Upper lobe of left lung (tissue), 4 donors: ENCODE measurements around the gene LZIC.

ENCODE experiments used
- CTCF ChIP-seq, 6 experiments: fragments of 450-650 bp in 4 of 6; fragments of 200-600 bp in 2 of 6; sonication (generic) in 2 of 6; IDR thresholded peaks; one replicate each; pipeline ENCODE4 v1.5.1; 2016 to 2019; ENCODE audit warnings: antibody characterized with exemption in 6 of 6
- POLR2AphosphoS5 ChIP-seq, 2 donors: sonication (generic); formaldehyde crosslinking; IDR thresholded peaks; one replicate each; pipeline ENCODE4 v1.5.1; 2017; ENCODE audit warnings: antibody characterized with exemption in 2 of 2

- TF ChIP-seq POLR2AphosphoS5 (IDR thresholded peaks at IDR 0.05) (no peak), CTCF (IDR thresholded peaks at IDR 0.05) (no peak)
These were observed 13.5 kb downstream of the LZIC start for GRCh38 chr1:9929431-9930385.
